Spleen (tissue), 13 donors: ENCODE measurements around the gene ZNF208. TPM values are rescaled to one million over a fixed set of nuclear protein-coding genes. Genes with fewer than 3 reads are reported as not detected.
A peak's percentile ranks its signal among the peaks of the same experiment; 100 is the strongest.
"Not testable (repeated sequence)": the region's sequence is repeated elsewhere in the genome, so short reads cannot be mapped to it uniquely, and the experiment has no call there.

Source experiments
- DNase-seq: peaks from one replicate; pipeline ENCODE4 v3.0.0-alpha.2; 2020
- H3K27ac ChIP-seq, 8 donors: fragments of 200-600 bp; sonication (generic) in 7 of 8; 1 replicate in 4 of 8; 2 replicates in 4 of 8; pipeline versions ENCODE4 v1.5.0 to v1.8.0; 2016 to 2021; ENCODE audit warnings: inconsistent platforms in 4 of 8, mild to moderate bottlenecking in 4 of 8, moderate library complexity in 1 of 8
- H3K27me3 ChIP-seq, 7 donors: fragments of 200-600 bp; sonication (generic) in 6 of 7; replicated peaks in 1 of 7; 1 replicate in 4 of 7; 2 replicates in 3 of 7; pipeline versions ENCODE4 v1.5.0 to v1.8.0; 2016 to 2021; ENCODE audit warnings: inconsistent platforms in 3 of 7, mild to moderate bottlenecking in 1 of 7
- H3K36me3 ChIP-seq, 6 donors: fragments of 200-600 bp; sonication (generic) in 5 of 6; 1 replicate in 4 of 6; 2 replicates in 2 of 6; pipeline versions ENCODE4 v1.5.0 to v1.8.0; 2016 to 2021; ENCODE audit warnings: inconsistent platforms in 2 of 6
- H3K4me1 ChIP-seq, 6 donors: fragments of 200-600 bp; sonication (generic) in 5 of 6; 1 replicate in 3 of 6; 2 replicates in 3 of 6; pipeline versions ENCODE4 v1.5.0 to v1.8.0; 2016 to 2021; ENCODE audit warnings: inconsistent platforms in 3 of 6
- H3K4me3 ChIP-seq, 8 donors: fragments of 200-600 bp; sonication (generic) in 7 of 8; 1 replicate in 4 of 8; 2 replicates in 4 of 8; pipeline versions ENCODE4 v1.5.0 to v1.8.0; 2016 to 2021; ENCODE audit warnings: inconsistent platforms in 4 of 8, mild to moderate bottlenecking in 4 of 8, moderate library complexity in 2 of 8
- H3K9me3 ChIP-seq, 8 donors: fragments of 200-600 bp; sonication (generic) in 7 of 8; 1 replicate in 4 of 8; 2 replicates in 4 of 8; pipeline versions ENCODE4 v1.5.0 to v1.8.0; 2016 to 2021; ENCODE audit warnings: inconsistent platforms in 4 of 8
- CTCF ChIP-seq, 11 experiments: fragments of 200-600 bp in 7 of 11; fragments of 450-650 bp in 4 of 11; sonication (generic) in 4 of 11; IDR thresholded peaks in 8 of 11; conservative IDR thresholded peaks in 3 of 11; 1 replicate in 7 of 11; 2 replicates in 4 of 11; pipeline versions ENCODE4 v1.4.0 to v1.8.0; 2016 to 2021; ENCODE audit warnings: antibody characterized with exemption in 11 of 11, inconsistent platforms in 4 of 11, mild to moderate bottlenecking in 1 of 11
- POLR2A ChIP-seq, 3 donors: fragments of 450-650 bp; IDR thresholded peaks; one replicate each; pipeline ENCODE4 v1.5.1; 2017; ENCODE audit warnings: antibody characterized with exemption in 3 of 3, mild to moderate bottlenecking in 1 of 3
- POLR2AphosphoS5 ChIP-seq, 3 donors: sonication (generic); formaldehyde crosslinking; IDR thresholded peaks; one replicate each; pipeline ENCODE4 v1.5.1; 2017; ENCODE audit warnings: antibody characterized with exemption in 3 of 3
- WGBS, 5 donors: extraction: QIAGEN DNeasy Blood & Tissue Kit in 3 of 5; methylation state at CpG; one replicate each; pipeline versions ENCODE4 v1.1.5 to v1.1.7; 2013 to 2018; 5-methylcytosine and 5-hydroxymethylcytosine counted together
- intact Hi-C: fragments of 100-400 bp; cut with DNase I; formaldehyde crosslinking; loops from one replicate; pipeline ENCODE4 v1.15.0; 2023; ENCODE audit warnings: low total_unique reads
- long read RNA-seq, 2 donors: transcript quantifications; one replicate each; lab custom pipeline, GENCODE V29; 2026
- polyA plus RNA-seq, 3 donors: library from polyadenylated mRNA; stranded (reverse); fragments of 200-250 nt; gene quantifications; one replicate each; pipeline ENCODE4 v1.2.1, GENCODE V29; 2013
- total RNA-seq, 7 donors: library from RNA; depleted of rRNA in 3 of 7; stranded (reverse); fragments of >200 nt in 3 of 7; fragmentation: NEBNext Ultra II Directional in 4 of 7; extraction: Animal tissue kit (Norgen Biotek cat#: 25700) in 4 of 7; gene quantifications; one replicate each; pipeline versions ENCODE4 v1.1.0 to v1.2.1, GENCODE V29; 2016 to 2021
- donor health status: healthy with polysubstance abuse.
- donor health status: DM: no; HTN: no; CAD: no; lungs with moderate emphysema.
- donor health status: DM: no; HTN: no; CAD: no.
- donor health status: Bipolar disorder and iron deficiency.
- donor health status: healthy.
- donor health status: DM: no; HTN: no; CAD: no.
- donor health status: DM: yes; HTN: yes; CAD: no.

The ZNF208 gene
- 10 to 100 TPM in 2 of 7 donors, 1 to 10 TPM in 5; 6.1 to 24.1 (median 6.9) TPM for total RNA-seq
- polyA plus RNA-seq, result 1 to 10 TPM in 2 of 3 donors, under 1 TPM in 1; 0.78 to 1.4 (median 1.0) TPM
- long read RNA-seq, donor 1, result 0 reads
- long read RNA-seq, donor 2, result 0 reads

DNA sequence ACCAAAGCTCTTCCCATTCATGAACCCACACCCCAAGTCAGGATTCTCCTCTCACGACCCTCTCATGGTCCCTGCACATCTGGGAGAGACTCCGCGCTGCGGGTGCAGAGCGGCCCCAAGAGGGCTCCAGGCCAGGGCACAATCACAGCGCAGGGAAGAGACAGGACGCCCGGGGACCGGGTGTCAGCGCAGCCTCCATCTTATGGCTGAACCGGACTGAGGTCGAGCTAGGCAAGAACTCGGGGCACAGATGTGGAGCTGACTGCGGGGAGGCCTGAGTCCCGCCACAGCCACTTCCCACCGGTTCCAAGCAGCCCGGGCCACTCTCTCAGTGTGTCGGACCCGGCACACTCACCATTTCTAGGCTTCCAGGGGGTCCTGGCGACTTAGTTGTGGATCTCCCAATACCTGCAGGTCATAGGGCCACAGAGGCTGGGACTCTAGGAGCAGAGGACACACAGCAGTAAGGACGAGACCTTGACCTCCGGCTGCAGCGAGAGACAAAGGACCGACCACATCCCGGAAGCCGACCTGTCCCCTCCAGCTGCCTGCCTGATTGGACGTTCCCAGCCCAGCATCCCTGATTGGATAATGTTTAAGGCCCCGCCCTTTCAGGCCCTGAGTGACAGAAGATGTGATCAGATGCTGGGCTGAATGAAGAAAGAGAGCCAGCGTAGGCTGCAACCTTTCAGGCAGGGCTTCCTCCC, at the start of gene ZNF208:
ZNF208 (minus strand) TSS at position 507 of the 707 bp plus-strand sequence; CDS start at position 358, 149 bp downstream.
- TF ChIP-seq POLR2AphosphoS5 (IDR thresholded peaks at IDR 0.05), result peak in 1 of 3 donors; percentile 75
- H3K9me3 ChIP-seq, result peaks cover 0 to 95% (median 79%) of the 10 kb centered on the region in 8 donors
- H3K27me3 ChIP-seq, H3K4me1 ChIP-seq, intact Hi-C loops, H3K36me3 ChIP-seq: not testable (repeated sequence)
- WGBS, 5 donors, result 5 to 17% (median 7%) methylated on average over 23 to 29 of the region's 29 CpGs
- peak within 1 kb of the TSS in 3 of 8 donors; percentile 49 to 82 (median 56) for H3K27ac ChIP-seq
- H3K4me3 ChIP-seq, result peak within 1 kb of the TSS; percentile 12 to 66 (median 34)
- DNase-seq, result peak; percentile 74

GRCh38 chr19:22052644-22053013, 41.9 kb upstream of the ZNF208 start:
- intact Hi-C loops, result no loop called here
- Histone ChIP-seq H3K4me3 (peak overlapping the region; percentile 50 to 89 (median 58)), H3K36me3 (no peaks in the 10 kb centered on the region), H3K27ac (peak overlapping the region in 5 of 8 donors; percentile 51 to 78 (median 65)), H3K27me3 (no peaks in the 10 kb centered on the region), H3K9me3 (peaks cover 0 to 41% (median 8%) of the 10 kb centered on the region in 8 donors), H3K4me1 (peaks cover 0 to 17% (median 4%) of the 10 kb centered on the region in 6 donors)
- 1 to 14% (median 4%) methylated on average over 15 to 20 of the region's 20 CpGs for WGBS, 5 donors
- DNase-seq, result peak; percentile 79
- TF ChIP-seq POLR2A (IDR thresholded peaks at IDR 0.05) (no peak), POLR2AphosphoS5 (IDR thresholded peaks at IDR 0.05) (peak in 1 of 3 donors; percentile 27)

DNA sequence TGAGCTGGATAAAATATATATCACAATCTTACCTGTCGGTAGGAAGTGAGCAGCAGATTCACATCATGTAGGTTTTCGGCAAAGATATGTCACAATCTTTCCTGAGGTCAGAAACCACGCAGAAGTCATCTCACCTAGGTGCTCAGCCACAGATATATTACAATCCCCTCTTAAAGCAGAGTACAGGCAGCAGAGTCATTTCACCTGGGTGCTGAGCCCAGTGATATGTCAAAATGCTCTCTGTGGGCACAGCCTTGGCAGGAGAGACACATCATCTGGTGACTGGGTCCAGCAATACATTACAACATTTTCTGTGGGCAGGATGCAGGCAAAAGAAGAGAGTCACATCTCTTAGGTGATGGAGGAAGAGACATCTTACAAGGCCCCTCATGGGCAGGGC, 30.4 kb upstream of the ZNF208 start:
- intact Hi-C loops, DNase-seq, H3K36me3 ChIP-seq, H3K4me1 ChIP-seq, H3K27ac ChIP-seq, H3K4me3 ChIP-seq, H3K27me3 ChIP-seq: not testable (repeated sequence)
- peaks cover 0 to 14% (median 0%) of the 10 kb centered on the region in 8 donors for H3K9me3 ChIP-seq
- WGBS, 5 donors, result 61 to 86% (median 64%) methylated on average over 3 of the region's 3 CpGs

DNA sequence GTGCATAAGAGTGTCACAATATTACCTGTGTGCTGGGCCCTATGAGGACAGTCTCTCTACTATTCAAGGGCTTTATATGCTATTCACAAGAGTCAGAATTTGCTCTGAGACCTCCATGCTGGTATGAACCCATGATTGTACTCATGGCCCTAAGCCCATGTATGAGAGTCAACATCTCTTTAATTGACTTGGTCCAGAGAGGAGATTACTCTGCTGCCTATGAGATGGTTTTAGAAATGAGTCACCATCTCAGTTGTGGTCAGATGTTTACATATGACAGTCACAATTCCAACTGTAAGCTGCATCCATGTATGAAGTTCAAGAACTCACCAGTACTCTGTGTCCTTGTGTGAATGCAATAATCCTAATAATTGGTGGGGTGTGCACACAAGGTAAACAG, 19.9 kb upstream of the ZNF208 start:
- Histone ChIP-seq H3K27me3 (no peaks in the 10 kb centered on the region), H3K4me1 (no peaks in the 10 kb centered on the region), H3K36me3 (no peaks in the 10 kb centered on the region), H3K9me3 (peaks cover 0 to 29% (median 0%) of the 10 kb centered on the region in 8 donors), H3K4me3 (no peak overlapping the region), H3K27ac (no peak overlapping the region)
- intact Hi-C loops, result no loop called here
- DNase-seq, result no peak
- TF ChIP-seq POLR2A (IDR thresholded peaks at IDR 0.05) (no peak), CTCF (IDR thresholded peaks at IDR 0.05 in 8 of 11, conservative IDR thresholded peaks at IDR 0.05 in 3 of 11) (no peak), POLR2AphosphoS5 (IDR thresholded peaks at IDR 0.05) (no peak)

GRCh38 chr19:22026687-22027086, 15.9 kb upstream of the ZNF208 start:
- Histone ChIP-seq H3K4me1 (no peaks in the 10 kb centered on the region), H3K36me3 (no peaks in the 10 kb centered on the region), H3K27me3 (no peaks in the 10 kb centered on the region), H3K9me3 (peaks cover 0 to 38% (median 6%) of the 10 kb centered on the region in 8 donors), H3K27ac (no peak overlapping the region), H3K4me3 (no peak overlapping the region)
- DNase-seq, result no peak
- no peak for TF ChIP-seq POLR2A (IDR thresholded peaks at IDR 0.05)
- no peak for TF ChIP-seq CTCF (IDR thresholded peaks at IDR 0.05 in 8 of 11, conservative IDR thresholded peaks at IDR 0.05 in 3 of 11)
- no peak for TF ChIP-seq POLR2AphosphoS5 (IDR thresholded peaks at IDR 0.05)
- intact Hi-C loops, result no loop called here

DNA sequence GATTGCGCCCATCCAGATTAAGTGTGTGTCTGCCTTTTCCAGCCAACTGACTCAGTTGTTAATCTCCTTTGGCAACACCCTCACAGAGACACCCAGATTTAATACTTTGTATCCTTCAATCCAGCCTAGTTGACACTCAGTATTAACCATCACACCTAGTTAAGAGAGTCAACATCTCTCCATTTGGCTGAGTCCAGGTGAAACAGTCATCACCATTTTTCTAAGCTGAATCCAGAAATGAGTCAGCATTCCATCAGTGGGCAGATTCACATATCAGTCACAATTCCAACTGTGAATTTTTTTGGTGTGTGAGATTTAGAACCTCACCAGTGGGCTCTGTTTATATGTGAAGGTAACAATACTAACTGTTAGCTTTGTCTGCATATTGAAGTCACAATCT, 14.8 kb upstream of the ZNF208 start:
- H3K27me3 ChIP-seq, H3K4me3 ChIP-seq, intact Hi-C loops, H3K36me3 ChIP-seq, H3K4me1 ChIP-seq, H3K27ac ChIP-seq, DNase-seq: not testable (repeated sequence)
- peaks cover 0 to 41% (median 6%) of the 10 kb centered on the region in 8 donors for H3K9me3 ChIP-seq
- 88 to 100% (median 93%) methylated on average over 1 of the region's 1 CpG for WGBS, 5 donors
